Heart left ventricle (tissue), 13 donors: Measurements from ENCODE around the gene MDH2.

Source experiments
- POLR2A ChIP-seq, 2 donors: fragments of 450-650 bp; IDR thresholded peaks; one replicate each; pipeline ENCODE4 v1.6.1; 2017; ENCODE audit warnings: antibody characterized with exemption in 2 of 2, mild to moderate bottlenecking in 2 of 2, moderate library complexity in 2 of 2
- TF ChIP-seq, protein P1 (sequence below), 12 donors: fragments of 200-600 bp; sonication (generic) in 4 of 12; IDR thresholded peaks; one replicate each; pipeline versions ENCODE4 v1.5.0 to v1.8.0; 2018 to 2022; ENCODE audit warnings: antibody characterized with exemption in 12 of 12, mild to moderate bottlenecking in 5 of 12
- donor health status: ischemic (EF 13 %, LVEDD 7.1; RV severe dilation, severe dysfunction).
- donor health status: DM: no; HTN: yes; CAD: no.
- donor health status: DM: no; HTN: no; CAD: no.
- donor health status: ischemic (EF 25% LVEDD 6.9; RV normal size, moderate dysfunction).
- donor health status: ischemic (EF 25% LVEDD 5.7; RV mildly dilated, moderate dysfunction).
- donor health status: ischemic (EF 35%, LVEDD 5.7; RV mildly dilated, moderate dysfunction).
- donor health status: nonischemic (EF 11% LVEDD 7.7; RV severe dilation, severe dysfunction).
- donor health status: DM: yes; HTN: yes; CAD: no.
- donor health status: PGD.
- donor health status: ischemic (EF 29% LVEDD 5.4; RV normal size, mild dysfunction).
- donor health status: nonischemic (EF 23%, LVEDD 6.1; RV moderate dilation, normal function).

GRCh38 chr7:76086070-76086469 is 38.2 kb downstream of the MDH2 start:
- TF ChIP-seq POLR2A (IDR thresholded peaks at IDR 0.05) = no peak
- TF ChIP-seq, protein P1, sequence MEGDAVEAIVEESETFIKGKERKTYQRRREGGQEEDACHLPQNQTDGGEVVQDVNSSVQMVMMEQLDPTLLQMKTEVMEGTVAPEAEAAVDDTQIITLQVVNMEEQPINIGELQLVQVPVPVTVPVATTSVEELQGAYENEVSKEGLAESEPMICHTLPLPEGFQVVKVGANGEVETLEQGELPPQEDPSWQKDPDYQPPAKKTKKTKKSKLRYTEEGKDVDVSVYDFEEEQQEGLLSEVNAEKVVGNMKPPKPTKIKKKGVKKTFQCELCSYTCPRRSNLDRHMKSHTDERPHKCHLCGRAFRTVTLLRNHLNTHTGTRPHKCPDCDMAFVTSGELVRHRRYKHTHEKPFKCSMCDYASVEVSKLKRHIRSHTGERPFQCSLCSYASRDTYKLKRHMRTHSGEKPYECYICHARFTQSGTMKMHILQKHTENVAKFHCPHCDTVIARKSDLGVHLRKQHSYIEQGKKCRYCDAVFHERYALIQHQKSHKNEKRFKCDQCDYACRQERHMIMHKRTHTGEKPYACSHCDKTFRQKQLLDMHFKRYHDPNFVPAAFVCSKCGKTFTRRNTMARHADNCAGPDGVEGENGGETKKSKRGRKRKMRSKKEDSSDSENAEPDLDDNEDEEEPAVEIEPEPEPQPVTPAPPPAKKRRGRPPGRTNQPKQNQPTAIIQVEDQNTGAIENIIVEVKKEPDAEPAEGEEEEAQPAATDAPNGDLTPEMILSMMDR (IDR thresholded peaks at IDR 0.05) = no peak
